IMR-90 (cell line): Measurements from ENCODE around the gene SCAMP2. TPM values are rescaled to one million over a fixed set of nuclear protein-coding genes. Genes with fewer than 3 reads are reported as not detected.

Experiments
- ATAC-seq: fragments of 200-7000 bp; cut with Tn5 transposase; 2 replicates; pipeline ENCODE4 v1.9.1; 2020; ENCODE audit warnings: low read depth, mild to moderate bottlenecking, moderate library complexity
- BruUV-seq: library from RNA; stranded (reverse); fragments of 400-500 nt; replicated peaks from 2 replicates; lab custom pipeline; 2021; lab: Mats Ljungman, UMichigan
- CTCF ChIA-PET: fragments of 300-600 bp; formaldehyde crosslinking; extraction: SDS; loops from one replicate; lab custom pipeline; 2021; ENCODE audit warnings: antibody characterized with exemption; lab: Yijun Ruan, JAX
- POLR2A ChIA-PET: fragments of 300-600 bp; sonication (Branson Sonifier 250); formaldehyde crosslinking; loops from one replicate; lab custom pipeline; 2022; ENCODE audit warnings: antibody characterized with exemption; ENCODE audit not compliant: unreplicated experiment; lab: Charles Lee
- DNase-seq: peaks from one replicate; pipeline ENCODE4 v3.0.0; 2013
- H2AFZ ChIP-seq: replicated peaks from 2 replicates; pipeline ENCODE3; 2013; ENCODE audit warnings: low read length, mild to moderate bottlenecking; ENCODE audit not compliant: poor library complexity
- H2AK5ac ChIP-seq: 2 replicates; pipeline ENCODE4 v1.6.1; 2013; ENCODE audit warnings: low read depth, low read length, inconsistent platforms
- H2AK9ac ChIP-seq: replicated peaks from 2 replicates; pipeline ENCODE3; 2013; ENCODE audit warnings: mild to moderate bottlenecking, low read depth, low read length, moderate library complexity; ENCODE audit not compliant: poor library complexity
- H2BK120ac ChIP-seq: 2 replicates; pipeline ENCODE4 v1.6.1; 2013; ENCODE audit warnings: low read depth, low read length, inconsistent platforms
- H2BK15ac ChIP-seq: 3 replicates; pipeline ENCODE4 v1.6.1; 2013; ENCODE audit warnings: low read depth, low read length, inconsistent platforms
- H2BK20ac ChIP-seq: 2 replicates; pipeline ENCODE4 v1.6.1; 2013; ENCODE audit warnings: low read depth, mild to moderate bottlenecking, inconsistent platforms, low read length, moderate library complexity
- H2BK5ac ChIP-seq: 2 replicates; pipeline ENCODE4 v1.6.1; 2013; ENCODE audit warnings: mild to moderate bottlenecking, low read depth, low read length, inconsistent platforms; ENCODE audit not compliant: poor library complexity, severe bottlenecking
- H3K14ac ChIP-seq: replicated peaks from 2 replicates; pipeline ENCODE4 v1.6.1; 2013; ENCODE audit warnings: low read depth, low read length, inconsistent platforms
- H3K18ac ChIP-seq: 2 replicates; pipeline ENCODE4 v1.6.1; 2013; ENCODE audit warnings: low read depth, low read length, control low read depth
- H3K23ac ChIP-seq: 2 replicates; pipeline ENCODE4 v1.6.1; 2013; ENCODE audit warnings: low read depth, low read length, inconsistent platforms
- H3K27ac ChIP-seq: 2 replicates; pipeline ENCODE4 v1.5.1; 2013; ENCODE audit warnings: mild to moderate bottlenecking, control low read depth, low read length; ENCODE audit not compliant: insufficient read depth
- H3K27me3 ChIP-seq: 2 replicates; pipeline ENCODE4 v1.6.1; 2013; ENCODE audit warnings: low read length; ENCODE audit not compliant: control insufficient read depth, insufficient read depth
- H3K36me3 ChIP-seq: 2 replicates; pipeline ENCODE4 v1.6.1; 2013; ENCODE audit warnings: low read length, mixed read lengths; ENCODE audit not compliant: control insufficient read depth, insufficient read depth
- H3K4ac ChIP-seq: 2 replicates; pipeline ENCODE4 v1.6.1; 2013; ENCODE audit warnings: low read depth, low read length, inconsistent platforms
- H3K4me1 ChIP-seq: 2 replicates; pipeline ENCODE4 v1.6.1; 2013; ENCODE audit warnings: low read length, mixed read lengths; ENCODE audit not compliant: control insufficient read depth, insufficient read depth
- H3K4me2 ChIP-seq: 2 replicates; pipeline ENCODE4 v1.6.1; 2013; ENCODE audit warnings: low read depth, mild to moderate bottlenecking, control low read depth, low read length, moderate library complexity
- H3K4me3 ChIP-seq: 2 replicates; pipeline ENCODE4 v1.5.1; 2013; ENCODE audit warnings: low read depth, mild to moderate bottlenecking, control low read depth, low read length, moderate library complexity; ENCODE audit not compliant: insufficient read depth
- H3K56ac ChIP-seq: 2 replicates; pipeline ENCODE4 v1.6.1; 2013; ENCODE audit warnings: low read length, inconsistent platforms; ENCODE audit not compliant: insufficient read depth; ENCODE audit errors: extremely low read depth
- H3K79me1 ChIP-seq, 2 experiments: 2 replicates each; pipeline ENCODE4 v1.6.1; 2013; ENCODE audit warnings: low read length in 2 of 2, inconsistent platforms in 1 of 2, low read depth in 1 of 2
- H3K9ac ChIP-seq: 2 replicates; pipeline ENCODE4 v1.6.1; 2013; ENCODE audit warnings: low read depth, low read length, control low read depth
- H3K9me1 ChIP-seq: 2 replicates; pipeline ENCODE4 v1.6.1; 2013; ENCODE audit warnings: low read length, inconsistent platforms; ENCODE audit not compliant: insufficient read depth
- H3K9me3 ChIP-seq: 2 replicates; pipeline ENCODE4 v1.6.1; 2013; ENCODE audit warnings: low read length; ENCODE audit not compliant: control insufficient read depth, insufficient read depth
- H4K20me1 ChIP-seq: 2 replicates; pipeline ENCODE4 v1.6.1; 2013; ENCODE audit warnings: low read length, inconsistent platforms; ENCODE audit not compliant: insufficient read depth
- H4K5ac ChIP-seq: 2 replicates; pipeline ENCODE4 v1.6.1; 2013; ENCODE audit warnings: mild to moderate bottlenecking, low read depth, low read length, control low read depth
- H4K8ac ChIP-seq, 2 experiments: 2 replicates each; pipeline ENCODE4 v1.6.1; 2013; ENCODE audit warnings: low read depth in 2 of 2, low read length in 2 of 2, control low read depth in 1 of 2, inconsistent platforms in 1 of 2
- H4K91ac ChIP-seq: 2 replicates; pipeline ENCODE4 v1.6.1; 2013; ENCODE audit warnings: low read depth, low read length, inconsistent platforms; ENCODE audit not compliant: insufficient read depth
- CEBPB ChIP-seq: IDR thresholded peaks from 2 replicates; pipeline ENCODE4 v1.6.1; 2012; ENCODE audit warnings: low read depth, low read length, improper control_type of control experiment
- NFE2L2 ChIP-seq: fragments of 150-350 bp; IDR thresholded peaks from 2 replicates; pipeline ENCODE4 v1.6.1; 2016; ENCODE audit warnings: low read depth, mild to moderate bottlenecking, low read length
- WGBS, 2 experiments: methylation state at CpG; one replicate each; pipeline versions ENCODE4 v1.1.5 to v1.1.7; 2013; ENCODE audit warnings: missing lambda C conversion rate in 2 of 2; ENCODE audit not compliant: insufficient read length in 1 of 2; ENCODE audit errors: extremely low coverage in 2 of 2; 5-methylcytosine and 5-hydroxymethylcytosine counted together
- dilution Hi-C: fragments of 300-500 bp; cut with HindIII; formaldehyde crosslinking; loops from one replicate; pipeline ENCODE4 v1.14.3; 2018; ENCODE audit warnings: low sequenced_read_pairs; ENCODE audit not compliant: unreplicated experiment
- in situ Hi-C: fragments of 300-500 bp; cut with MboI; formaldehyde crosslinking; loops from 3 replicates; pipeline ENCODE4 v1.14.3; 2019; ENCODE audit warnings: low sequenced_read_pairs, inconsistent platforms, mixed read lengths
- intact Hi-C: fragments of 100-400 bp; cut with micrococcal nuclease; formaldehyde crosslinking; loops from 2 replicates; pipeline ENCODE4 v1.10.0; 2022
- polyA plus RNA-seq, 3 experiments: library from polyadenylated mRNA; depleted of rRNA; stranded (reverse); fragments of >200 nt; gene quantifications; 2 replicates each; pipeline ENCODE4 v1.2.3, GENCODE V29; 2012; ENCODE audit warnings: low replicate concordance in 1 of 3
- total RNA-seq: library from RNA; depleted of rRNA; stranded (reverse); fragments of >200 nt; gene quantifications from 2 replicates; pipeline ENCODE4 v1.2.3, GENCODE V29; 2012
- TF ChIP-seq, protein P1 (sequence below): conservative IDR thresholded peaks from 2 replicates; pipeline ENCODE4 v1.5.1; 2012; ENCODE audit warnings: mild to moderate bottlenecking, low read depth, low read length, improper control_type of control experiment

SCAMP2 gene
- total and polyA plus RNA-seq, 2 of the 4 experiments (the other 2 are of a cell fraction): 25.8 to 111 TPM

DNA sequence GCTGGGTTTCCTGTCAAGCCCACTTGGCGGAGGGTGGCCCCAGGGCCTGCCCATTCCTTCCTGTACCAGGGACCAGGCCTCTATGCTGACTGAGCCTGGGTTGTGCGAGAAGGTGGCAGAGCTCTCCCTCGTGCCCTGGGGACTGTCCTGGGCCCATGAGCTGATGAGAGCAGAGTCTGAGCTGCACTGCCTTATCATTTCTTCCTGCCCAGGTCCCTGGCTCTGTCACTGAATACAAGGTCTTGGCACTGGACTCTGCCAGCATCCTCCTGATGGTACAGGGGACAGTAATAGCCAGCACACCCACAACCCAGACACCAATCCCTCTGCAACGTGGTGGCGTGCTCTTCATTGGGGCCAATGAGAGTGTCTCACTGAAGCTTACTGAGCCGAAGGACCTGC is 24.1 kb upstream of the SCAMP2 start:
- Histone ChIP-seq H2BK120ac (no peak overlapping the region), H3K4me3 (no peak overlapping the region), H4K8ac (0 out of 4 replicates have a peak overlapping the region, but pooled peaks of 1 of the 2 experiments have one; percentile 15), H2AFZ (no peak overlapping the region), H4K20me1 (peaks cover 3% of the 10 kb centered on the region; the same call in 1 of the 2 replicates), H3K27me3 (no peaks in the 10 kb centered on the region), H2BK20ac (no peak overlapping the region), H2BK5ac (no peak overlapping the region), H2AK5ac (no peak overlapping the region), H4K91ac (no peak overlapping the region), H3K23ac (no peak overlapping the region), H3K36me3 (peaks cover 53% of the 10 kb centered on the region), H3K9me1 (peaks cover 16% of the 10 kb centered on the region), H3K79me1 (peaks cover 13 to 40% of the 10 kb centered on the region in 2 experiments; a peak in 3 of 4 replicates), H3K4me2 (no peak overlapping the region), H3K4me1 (peaks cover 2% of the 10 kb centered on the region; the same call in 1 of the 2 replicates), H3K4ac (no peak overlapping the region), H3K56ac (no peak overlapping the region), H3K9me3 (no peaks in the 10 kb centered on the region), H2AK9ac (peak overlapping the region; percentile 3), H3K27ac (no peak overlapping the region), H3K14ac (no peak overlapping the region), H3K9ac (no peak overlapping the region), H3K18ac (no peak overlapping the region), H4K5ac (no peak overlapping the region), H2BK15ac (no peak overlapping the region)
- no TSS peak for BruUV-seq
- DNase-seq (no peak), ATAC-seq (no peak)
- TF ChIP-seq CEBPB: no peak
- no peak for TF ChIP-seq NFE2L2
- TF ChIP-seq, protein P1, sequence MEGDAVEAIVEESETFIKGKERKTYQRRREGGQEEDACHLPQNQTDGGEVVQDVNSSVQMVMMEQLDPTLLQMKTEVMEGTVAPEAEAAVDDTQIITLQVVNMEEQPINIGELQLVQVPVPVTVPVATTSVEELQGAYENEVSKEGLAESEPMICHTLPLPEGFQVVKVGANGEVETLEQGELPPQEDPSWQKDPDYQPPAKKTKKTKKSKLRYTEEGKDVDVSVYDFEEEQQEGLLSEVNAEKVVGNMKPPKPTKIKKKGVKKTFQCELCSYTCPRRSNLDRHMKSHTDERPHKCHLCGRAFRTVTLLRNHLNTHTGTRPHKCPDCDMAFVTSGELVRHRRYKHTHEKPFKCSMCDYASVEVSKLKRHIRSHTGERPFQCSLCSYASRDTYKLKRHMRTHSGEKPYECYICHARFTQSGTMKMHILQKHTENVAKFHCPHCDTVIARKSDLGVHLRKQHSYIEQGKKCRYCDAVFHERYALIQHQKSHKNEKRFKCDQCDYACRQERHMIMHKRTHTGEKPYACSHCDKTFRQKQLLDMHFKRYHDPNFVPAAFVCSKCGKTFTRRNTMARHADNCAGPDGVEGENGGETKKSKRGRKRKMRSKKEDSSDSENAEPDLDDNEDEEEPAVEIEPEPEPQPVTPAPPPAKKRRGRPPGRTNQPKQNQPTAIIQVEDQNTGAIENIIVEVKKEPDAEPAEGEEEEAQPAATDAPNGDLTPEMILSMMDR: no peak
- POLR2A ChIA-PET: no interaction called here
- intact Hi-C loops: no loop called here
- CTCF ChIA-PET: no interaction called here
- in situ Hi-C loops: no loop called here
- 100% methylated on average over 1 of the region's 6 CpGs; no CpG with 5 or more reads in 1 of the 2 experiments for WGBS, 2 experiments
- dilution Hi-C loops: no loop called here
